ENCODE data around the gene JPH3.
"Not testable (repeated sequence)": the region's sequence is repeated elsewhere in the genome, so short reads cannot be mapped to it uniquely, and the experiment has no call there.

JPH3 gene

GRCh38 chr16:87708881-87709638 is 106.8 kb downstream of the JPH3 start:
- DNase-seq (ENCODE audit: low read depth in 2 of 2, low spot score in 1 of 2): no peak

DNA sequence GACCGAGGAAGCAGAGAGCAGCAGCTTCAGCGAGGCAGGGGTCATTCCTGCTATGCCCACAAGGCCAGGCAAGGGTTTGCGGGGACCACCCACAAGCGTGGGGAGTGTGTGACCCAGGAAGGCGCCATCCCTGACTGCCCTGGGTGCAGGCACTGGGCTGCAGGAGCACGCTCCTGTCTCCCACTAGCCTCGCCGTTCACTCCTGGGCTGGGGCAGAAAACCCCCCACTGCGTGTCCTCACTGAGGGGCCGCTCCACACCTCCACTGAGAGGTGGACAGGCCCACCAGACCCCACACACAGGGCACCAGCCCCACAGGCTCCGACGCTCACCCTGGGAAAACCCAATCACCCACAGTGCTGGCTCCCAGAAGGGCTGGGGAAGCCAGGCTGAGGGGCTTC is 107.4 kb downstream of the JPH3 start:
- no peak for DNase-seq (ENCODE audit: low read depth in 2 of 2, low spot score in 1 of 2)

DNA sequence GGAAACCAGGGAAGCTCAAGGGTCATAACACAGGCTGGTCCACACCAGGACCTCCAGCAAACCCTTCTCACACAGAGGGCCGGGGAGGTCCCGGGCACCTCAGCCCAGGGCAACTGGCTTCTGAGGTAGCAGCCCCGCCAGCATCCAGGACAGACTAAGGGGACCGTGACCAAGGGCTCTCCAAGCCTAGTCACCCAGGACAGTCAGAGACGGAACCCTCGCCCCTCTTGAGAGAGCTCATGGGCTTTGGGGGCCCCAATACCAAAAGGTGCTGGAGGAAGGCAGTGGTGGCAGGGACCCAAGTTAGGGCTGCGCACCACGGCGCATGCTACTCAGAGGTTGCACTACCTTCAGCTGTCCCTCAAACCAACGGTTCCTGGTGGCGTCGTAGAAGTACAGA is 108.6 kb downstream of the JPH3 start:
- no peak for DNase-seq (ENCODE audit: low read depth in 2 of 2, low spot score in 1 of 2)

DNA sequence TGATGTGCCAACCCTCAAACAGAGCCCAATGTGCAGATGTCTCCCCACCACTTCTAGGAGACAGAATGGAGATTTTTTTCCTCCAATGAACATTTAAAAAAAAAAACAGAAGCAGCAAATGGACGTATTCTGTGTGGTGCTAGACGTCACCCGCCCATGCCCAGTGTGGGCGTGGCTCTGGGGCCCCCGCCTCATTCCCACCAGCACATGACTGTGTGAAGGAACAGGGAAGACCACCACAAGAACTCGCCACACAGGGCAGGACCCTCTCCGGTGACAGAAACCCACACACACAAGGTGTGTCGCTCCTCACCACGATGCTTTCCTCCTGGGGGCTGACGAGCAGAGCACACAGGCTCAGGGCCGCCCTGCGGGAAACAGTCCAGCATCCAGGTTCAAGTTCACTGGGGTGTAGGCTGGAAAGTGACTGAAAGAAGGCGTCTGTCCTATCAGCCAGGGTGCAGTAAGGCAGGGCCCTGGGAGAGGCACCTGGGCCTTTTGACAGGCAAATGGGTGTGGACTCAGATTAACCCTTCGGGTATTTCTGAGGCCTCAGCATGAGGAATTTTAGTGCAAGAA is 110.0 kb downstream of the JPH3 start:
- no peak for DNase-seq (ENCODE audit: low read depth in 2 of 2, low spot score in 1 of 2)

GRCh38 chr16:87713451-87714229 is 111.3 kb downstream of the JPH3 start:
- peak; percentile 23 to 40 for DNase-seq (ENCODE audit: low read depth in 2 of 2, low spot score in 1 of 2)

DNA sequence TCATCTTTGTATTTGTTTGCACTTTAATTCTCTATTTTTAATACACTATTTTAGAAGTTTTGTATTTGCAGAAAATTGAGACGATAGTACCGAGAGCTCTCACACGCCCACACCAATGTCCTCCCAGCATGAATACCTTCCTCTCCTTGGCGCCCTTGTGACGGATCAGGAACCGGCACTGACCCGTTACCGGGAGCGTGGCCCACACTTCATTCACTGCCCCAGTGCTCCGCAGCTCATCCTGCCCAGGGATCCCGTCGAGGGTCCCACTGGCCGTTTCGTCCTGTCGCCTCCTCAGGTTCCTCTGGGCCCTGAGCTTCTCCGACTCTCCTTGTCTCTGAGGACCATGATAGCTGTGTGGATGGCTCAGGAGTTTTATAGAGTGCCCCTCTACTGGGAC is 112.9 kb downstream of the JPH3 start:
- no peak for DNase-seq (ENCODE audit: low read depth in 2 of 2, low spot score in 1 of 2)

- DNase-seq (ENCODE audit: low read depth in 2 of 2, low spot score in 1 of 2): no peak
These were observed 113.3 kb downstream of the JPH3 start for GRCh38 chr16:87715658-87716057.

DNA sequence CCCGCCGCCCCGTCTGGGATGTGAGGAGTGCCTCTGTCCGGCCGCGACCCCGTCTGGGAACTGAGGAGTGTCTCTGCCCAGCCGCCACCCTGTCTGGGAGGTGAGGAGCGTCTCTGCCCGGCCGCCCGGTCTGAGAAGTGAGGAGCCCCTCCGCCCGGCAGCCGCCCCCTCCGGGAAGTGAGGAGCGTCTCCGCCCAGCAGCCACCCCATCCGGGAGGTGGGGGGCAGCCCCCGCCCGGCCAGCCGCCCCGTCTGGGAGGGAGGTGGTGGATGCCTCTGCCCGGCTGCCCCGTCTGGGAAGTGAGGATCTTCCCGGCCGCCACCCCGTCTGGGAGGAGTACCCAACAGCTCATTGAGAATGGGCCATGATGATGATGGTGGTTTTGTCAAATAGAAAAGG is 116.5 kb downstream of the JPH3 start:
- DNase-seq (ENCODE audit: low read depth in 2 of 2, low spot score in 1 of 2): not testable (repeated sequence)

- DNase-seq (ENCODE audit: low read depth in 2 of 2, low spot score in 1 of 2): no peak
These were observed 118.1 kb downstream of the JPH3 start for GRCh38 chr16:87720446-87720845.

DNA sequence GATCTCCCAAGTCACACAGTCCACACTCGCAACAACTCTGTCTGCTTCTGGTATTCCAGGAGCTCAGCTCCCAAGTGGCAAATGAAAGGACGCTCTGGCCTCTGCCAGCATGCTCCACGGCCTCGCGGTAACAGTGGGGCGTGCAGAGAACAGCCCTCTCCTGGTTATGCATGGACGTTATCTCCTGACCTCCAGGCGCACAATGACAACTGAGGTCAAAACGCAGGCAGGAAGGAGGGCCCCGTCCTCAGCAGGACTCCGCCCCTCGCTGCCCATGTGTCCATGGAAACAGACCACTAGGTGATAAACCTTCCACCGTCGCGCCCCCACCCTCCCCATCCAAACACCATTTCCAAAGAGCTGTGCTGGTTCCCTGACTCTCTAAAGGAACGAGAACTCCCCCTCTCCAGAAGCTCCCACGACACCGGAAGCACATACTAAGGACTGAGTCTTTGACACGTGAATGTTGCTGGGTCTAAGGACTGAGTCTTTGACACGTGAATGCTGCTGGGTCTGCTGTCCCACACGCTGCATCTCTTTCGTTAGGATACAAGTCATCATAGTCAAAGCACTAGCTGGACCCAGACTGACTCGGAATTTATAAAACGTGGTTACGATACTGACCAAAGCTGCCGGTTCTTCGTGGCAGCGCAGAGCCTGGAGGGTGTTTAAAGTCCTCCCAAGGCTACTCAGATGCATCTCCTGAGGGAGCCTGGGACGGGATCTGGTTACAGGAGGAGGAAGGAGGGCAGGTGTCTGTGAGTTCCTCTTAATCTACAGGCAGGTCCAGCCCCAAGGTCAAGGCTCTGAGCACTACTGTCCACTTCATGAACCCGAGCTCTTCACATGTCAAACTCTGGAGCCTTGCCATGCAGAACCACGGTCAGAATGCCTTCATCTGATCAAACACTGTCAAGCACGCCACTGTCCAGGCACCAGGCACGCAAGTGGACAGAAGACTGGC is 119.6 kb downstream of the JPH3 start:
- no peak for DNase-seq (ENCODE audit: low read depth in 2 of 2, low spot score in 1 of 2)

DNA sequence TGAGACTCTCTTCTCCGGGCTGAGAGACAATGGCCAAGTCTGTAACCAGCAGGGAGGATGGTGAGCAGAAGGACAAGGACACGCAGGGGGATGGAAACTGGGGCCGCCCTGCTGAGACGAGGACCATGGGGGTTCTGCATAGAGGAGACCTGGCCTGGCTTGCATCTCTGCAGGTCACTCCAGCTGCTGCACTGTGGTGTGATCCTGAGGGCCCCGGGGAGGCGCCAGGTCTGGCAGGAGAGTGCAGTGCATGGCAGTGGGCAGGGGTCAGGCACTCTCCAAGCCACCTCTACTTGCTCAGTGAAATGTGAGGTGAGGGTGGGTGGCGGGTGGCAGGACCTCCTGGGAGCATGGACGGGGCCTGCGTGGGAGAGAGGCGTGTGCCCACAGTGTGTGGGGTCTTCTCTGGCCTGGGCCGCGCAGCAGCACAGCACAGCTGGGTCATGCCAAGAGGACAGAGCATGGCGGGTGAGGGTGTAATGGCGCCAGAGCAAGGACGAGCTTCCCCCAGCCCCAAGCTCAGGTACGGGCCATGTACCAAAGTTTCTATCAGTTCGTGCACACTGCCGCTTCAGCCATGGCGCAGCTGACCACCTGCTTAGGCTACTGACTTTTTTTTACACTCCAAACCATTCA is 120.4 kb downstream of the JPH3 start:
- no peak for DNase-seq (ENCODE audit: low read depth in 2 of 2, low spot score in 1 of 2)

- DNase-seq (ENCODE audit: low read depth in 2 of 2, low spot score in 1 of 2): no peak
These were observed 120.9 kb downstream of the JPH3 start for GRCh38 chr16:87723226-87723623.

- peak in 1 of 2 donors; percentile 22 for DNase-seq (ENCODE audit: low read depth in 2 of 2, low spot score in 1 of 2)
These were observed 122.4 kb downstream of the JPH3 start for GRCh38 chr16:87724490-87725291.

- DNase-seq (ENCODE audit: low read depth in 2 of 2, low spot score in 1 of 2): no peak
These were observed 123.4 kb downstream of the JPH3 start for GRCh38 chr16:87725596-87726235.

DNA sequence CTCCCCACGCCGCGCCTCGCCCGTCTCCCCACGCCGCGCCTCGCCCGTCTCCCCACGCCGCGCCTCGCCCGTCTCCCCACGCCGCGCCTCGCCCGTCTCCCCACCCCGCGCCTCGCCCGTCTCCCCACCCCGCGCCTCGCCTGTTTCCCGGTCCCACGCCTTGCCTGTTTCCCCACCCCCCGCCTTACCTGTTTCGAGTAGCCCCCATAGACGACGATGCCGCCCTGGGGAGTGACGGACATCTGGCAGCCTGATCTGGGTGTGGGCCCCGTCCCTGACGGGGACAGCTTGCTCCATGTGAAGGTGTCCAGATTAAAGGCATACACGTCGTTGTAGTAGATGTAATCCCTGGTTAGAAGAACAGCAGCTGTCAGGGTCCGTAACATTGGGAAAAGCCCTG is 124.3 kb downstream of the JPH3 start:
- not testable (repeated sequence) for DNase-seq (ENCODE audit: low read depth in 2 of 2, low spot score in 1 of 2)

- DNase-seq (ENCODE audit: low read depth in 2 of 2, low spot score in 1 of 2): no peak
These were observed 125.0 kb downstream of the JPH3 start for GRCh38 chr16:87727346-87727745.

- DNase-seq (ENCODE audit: low read depth in 2 of 2, low spot score in 1 of 2): no peak
These were observed 125.7 kb downstream of the JPH3 start for GRCh38 chr16:87728026-87728425.

- no peak for DNase-seq (ENCODE audit: low read depth in 2 of 2, low spot score in 1 of 2)
These were observed 127.1 kb downstream of the JPH3 start for GRCh38 chr16:87729266-87729954.

DNA sequence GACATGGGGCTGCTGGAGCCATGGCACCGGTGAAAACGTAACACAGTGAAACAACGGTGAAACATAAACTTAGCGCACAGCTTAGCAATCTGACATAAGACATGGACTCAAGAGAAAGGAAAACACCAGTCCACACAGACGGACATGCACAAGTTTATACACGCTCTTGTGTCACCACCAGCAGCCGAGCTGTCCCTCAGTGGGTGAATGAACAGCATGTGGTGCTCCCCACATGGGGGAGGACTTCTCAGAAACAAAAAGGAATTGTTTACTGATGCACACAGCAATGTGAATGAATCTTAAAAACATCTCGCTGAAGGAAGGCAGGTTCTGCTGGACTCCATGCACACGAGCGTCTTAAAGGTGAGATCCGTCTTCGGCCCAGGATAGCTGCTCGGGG is 129.3 kb downstream of the JPH3 start:
- no peak for DNase-seq (ENCODE audit: low read depth in 2 of 2, low spot score in 1 of 2)

Measured in stimulated activated CD8-positive, alpha-beta memory T cell treated with anti-CD3 and anti-CD28 coated beads, Interleukin-4, amount 100 ng/mL, for 1 hour (primary cell).